Activated CD8-positive, alpha-beta memory T cell treated with anti-CD3 and anti-CD28 coated beads for 4 hours (primary cell): Measurements from ENCODE around the gene PSMD7.
"Not testable (repeated sequence)": the region's sequence is repeated elsewhere in the genome, so short reads cannot be mapped to it uniquely, and the experiment has no call there.

ENCODE experiments used
- DNase-seq, 2 donors: peaks; one replicate each; pipeline ENCODE4 v3.0.0-alpha.2; 2020; ENCODE audit warnings: low read depth in 2 of 2

The PSMD7 gene

DNA sequence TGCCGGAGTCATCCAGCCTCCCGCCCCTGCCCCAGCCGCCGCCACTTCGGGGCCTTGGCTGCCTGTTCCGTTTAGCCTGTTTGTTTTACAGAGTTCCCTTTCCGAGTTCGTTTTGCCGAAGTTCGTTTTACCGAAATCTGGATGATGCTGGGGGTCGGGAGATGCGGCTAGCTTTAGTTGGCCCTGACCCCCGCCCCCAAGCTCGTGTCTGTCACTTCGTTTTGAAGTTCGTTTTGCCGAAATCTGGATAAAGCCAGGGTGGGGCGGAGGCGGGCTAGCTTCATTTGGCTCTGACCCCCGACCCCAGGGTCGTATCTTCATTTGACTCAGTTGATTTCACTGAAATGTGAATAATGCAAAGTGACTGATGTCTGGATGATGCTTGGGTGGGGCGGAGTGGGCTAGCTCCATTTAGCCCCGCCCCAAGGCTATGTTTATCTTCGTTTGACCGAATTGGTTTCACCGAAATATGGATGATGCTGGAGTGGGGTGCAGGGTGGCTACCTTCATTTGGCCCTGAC is 591 bp downstream of the PSMD7 start:
- peak in 1 of 2 donors; percentile 1 for DNase-seq

DNA sequence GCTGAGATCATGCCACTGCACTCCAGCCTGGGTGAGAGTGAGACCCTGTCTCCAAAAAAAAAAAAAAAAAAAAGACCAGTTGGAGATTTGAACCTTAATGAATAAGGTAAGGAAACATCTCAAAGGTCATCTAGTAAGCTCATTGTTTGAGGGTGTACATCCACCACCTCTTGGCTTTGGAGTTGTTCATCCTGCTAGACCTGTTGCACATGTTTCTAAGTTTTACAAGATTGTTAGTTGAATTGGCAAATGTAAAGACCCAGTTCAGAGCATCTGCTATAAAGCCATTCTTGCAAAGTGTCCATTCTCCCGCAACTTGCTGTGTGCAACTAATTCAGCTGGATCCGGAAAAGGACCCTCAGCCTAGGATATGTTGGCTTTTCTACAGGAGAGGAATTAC is 1.5 kb downstream of the PSMD7 start:
- no peak for DNase-seq

DNA sequence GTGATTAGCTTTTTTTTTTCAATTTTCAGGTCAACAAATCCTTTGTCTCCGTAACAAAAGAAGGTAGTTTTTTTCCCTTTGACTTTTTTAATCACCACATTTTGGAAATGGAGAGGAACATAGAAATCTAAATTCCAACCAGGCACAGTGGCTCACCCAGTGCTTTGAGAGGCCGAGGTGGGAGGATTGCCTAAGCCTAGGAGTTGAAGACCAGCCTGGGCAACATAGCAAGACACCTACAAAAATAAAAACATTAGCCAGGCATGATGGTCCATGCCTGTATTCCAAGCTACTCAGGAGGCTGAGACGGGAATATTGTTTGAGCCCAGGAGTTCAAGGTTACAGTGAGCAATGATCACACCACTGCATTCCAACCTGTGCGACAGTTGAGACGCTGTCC is 5.7 kb downstream of the PSMD7 start:
- DNase-seq: no peak

DNA sequence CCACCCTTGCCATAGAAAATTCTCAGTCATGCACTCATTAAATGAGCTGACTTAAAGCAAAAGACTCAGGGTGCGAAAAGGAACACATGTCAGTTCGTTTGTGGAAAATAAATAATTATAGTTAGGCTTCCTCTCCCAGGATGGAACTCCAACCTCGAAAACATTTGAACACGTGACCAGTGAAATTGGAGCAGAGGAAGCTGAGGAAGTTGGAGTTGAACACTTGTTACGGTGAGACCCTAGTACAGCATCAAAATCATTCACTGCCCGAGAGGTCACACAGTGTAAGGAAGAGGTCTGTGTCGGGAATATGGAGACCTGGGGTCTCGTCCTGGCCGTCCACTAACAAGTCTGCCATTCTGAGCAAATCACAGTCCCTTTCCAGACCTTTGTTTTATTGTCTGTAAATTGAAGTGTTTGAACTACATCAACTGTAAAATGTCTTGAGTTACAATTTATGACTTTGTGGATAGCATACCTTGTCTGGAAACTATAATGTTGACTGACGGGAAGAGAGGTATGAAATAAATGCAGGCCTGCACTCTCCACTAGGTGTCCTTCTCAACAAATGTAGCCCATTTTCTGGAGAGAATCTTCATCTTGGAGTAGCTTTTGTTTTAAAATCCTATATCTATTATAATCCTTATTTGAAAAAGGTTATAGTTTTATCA is 7.7 kb downstream of the PSMD7 start:
- no peak for DNase-seq

DNA sequence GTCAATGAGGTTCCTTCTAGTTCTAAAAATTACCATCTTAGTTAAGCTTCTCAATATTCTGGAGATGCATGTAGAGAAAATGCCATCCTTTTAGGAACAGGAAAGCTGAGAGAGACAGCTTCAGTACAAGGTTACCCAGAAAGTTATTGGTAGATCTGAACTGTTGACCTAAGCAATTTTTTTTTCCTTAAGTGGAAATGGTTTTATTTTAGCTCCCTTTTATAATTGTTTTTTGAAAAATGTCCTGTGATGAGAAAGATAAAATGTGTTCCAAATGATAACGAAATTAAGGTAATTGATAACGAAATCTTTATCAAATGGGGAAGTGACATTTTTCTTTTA is 8.2 kb downstream of the PSMD7 start:
- no peak for DNase-seq

- DNase-seq: no peak
These were observed 8.7 kb downstream of the PSMD7 start for GRCh38 chr16:74305281-74305680.

DNA sequence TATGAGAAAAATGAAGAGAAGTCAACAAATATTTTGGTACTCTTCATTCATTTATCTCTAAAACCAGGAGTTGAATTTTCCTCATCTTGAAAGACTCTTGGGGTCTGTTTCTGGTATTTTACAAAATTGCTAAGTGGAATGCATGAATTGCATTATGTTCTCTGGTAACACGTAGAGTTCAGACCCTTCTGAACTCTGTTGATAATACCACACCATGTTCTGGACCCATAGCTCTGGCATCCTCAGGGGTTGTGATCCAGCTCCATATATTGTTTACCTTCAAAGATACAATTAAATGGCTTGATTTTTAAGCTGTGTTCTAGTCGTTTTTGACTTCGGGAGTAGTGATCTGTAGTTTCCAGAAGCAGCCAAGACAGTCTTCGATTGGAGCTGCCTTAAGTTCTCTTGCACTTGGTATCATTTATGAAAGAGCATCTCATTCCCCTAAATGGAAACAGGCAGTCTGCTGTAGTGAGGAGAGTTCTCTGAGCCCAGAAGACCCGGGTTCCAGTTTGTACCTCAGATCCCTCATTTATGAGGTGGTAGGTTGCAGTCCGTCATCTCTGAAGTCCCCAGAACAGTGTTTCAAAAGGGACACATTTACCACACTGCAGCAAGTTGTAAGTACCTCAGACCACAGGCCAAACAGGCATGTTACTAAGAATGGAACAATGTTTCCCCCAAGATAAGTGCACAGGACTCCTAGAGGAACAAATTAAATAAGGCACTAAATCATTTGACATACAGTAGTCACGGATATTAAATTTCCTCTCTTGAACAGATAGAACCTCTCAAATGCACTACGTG is 9.6 kb downstream of the PSMD7 start:
- DNase-seq: no peak

- no peak for DNase-seq
These were observed 10.8 kb downstream of the PSMD7 start for GRCh38 chr16:74307383-74307782.

GRCh38 chr16:74309789-74310781 is 13.5 kb downstream of the PSMD7 start:
- no peak for DNase-seq

- DNase-seq: no peak
These were observed 18.4 kb downstream of the PSMD7 start for GRCh38 chr16:74315059-74315458.

DNA sequence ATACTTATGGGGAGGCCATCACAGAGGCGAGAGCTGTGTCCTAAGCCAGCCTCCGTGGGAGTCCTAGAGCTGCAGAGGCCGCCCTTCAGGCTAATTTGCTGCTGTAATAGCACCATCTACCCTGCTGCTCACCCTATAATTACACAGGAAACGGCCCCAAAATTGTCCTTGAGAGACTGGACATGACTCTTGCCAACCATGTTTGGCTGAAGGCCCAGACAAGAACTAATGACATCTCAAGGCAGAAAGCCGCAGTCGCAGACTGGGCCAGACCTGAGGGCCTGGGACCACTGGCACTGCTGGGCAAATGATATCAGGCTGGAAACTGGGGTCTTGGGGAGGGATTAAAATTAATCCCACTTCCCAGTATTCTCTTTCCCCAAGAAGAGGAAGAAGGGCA is 24.1 kb downstream of the PSMD7 start:
- DNase-seq: no peak

- DNase-seq: no peak
These were observed 24.7 kb downstream of the PSMD7 start for GRCh38 chr16:74321356-74321755.

DNA sequence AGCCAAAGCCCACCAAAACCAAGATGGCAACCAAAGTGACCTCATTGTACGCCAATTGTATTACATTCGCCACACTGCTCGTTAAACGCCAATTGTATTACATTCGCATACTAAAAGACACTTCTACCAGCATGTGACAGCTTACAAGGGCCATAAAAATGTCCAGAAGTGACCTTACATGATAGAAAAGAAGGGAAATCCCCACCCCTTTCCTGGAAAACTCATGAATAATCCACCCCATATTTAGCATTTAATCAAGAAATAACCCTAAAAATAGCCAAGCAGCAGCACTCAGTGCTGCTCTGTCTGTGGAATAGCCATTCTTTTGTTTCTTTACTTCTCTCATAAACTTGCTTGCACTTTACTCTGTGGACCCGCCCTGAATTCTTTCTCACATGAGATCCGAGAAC is 25.7 kb downstream of the PSMD7 start:
- no peak for DNase-seq

DNA sequence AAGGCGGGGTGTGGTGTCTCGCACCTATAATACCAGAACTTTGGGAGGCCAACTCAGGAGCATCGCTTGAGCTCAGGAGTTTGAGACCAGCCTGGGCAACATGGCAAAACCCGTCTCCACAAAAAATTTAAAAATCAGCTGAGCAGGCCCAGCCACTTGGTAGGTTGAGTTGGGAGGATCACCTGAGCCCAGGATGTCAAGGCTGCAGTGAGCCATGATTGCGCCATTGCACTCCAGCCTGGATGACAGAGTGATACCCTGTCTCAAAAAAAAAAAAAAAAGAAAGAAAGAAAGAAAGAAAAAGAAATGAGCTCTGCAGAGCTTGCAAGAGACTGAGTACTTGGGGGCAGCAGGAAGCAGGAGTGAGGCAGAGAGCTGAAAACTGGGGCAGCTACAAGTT is 28.2 kb downstream of the PSMD7 start:
- DNase-seq: not testable (repeated sequence)

DNA sequence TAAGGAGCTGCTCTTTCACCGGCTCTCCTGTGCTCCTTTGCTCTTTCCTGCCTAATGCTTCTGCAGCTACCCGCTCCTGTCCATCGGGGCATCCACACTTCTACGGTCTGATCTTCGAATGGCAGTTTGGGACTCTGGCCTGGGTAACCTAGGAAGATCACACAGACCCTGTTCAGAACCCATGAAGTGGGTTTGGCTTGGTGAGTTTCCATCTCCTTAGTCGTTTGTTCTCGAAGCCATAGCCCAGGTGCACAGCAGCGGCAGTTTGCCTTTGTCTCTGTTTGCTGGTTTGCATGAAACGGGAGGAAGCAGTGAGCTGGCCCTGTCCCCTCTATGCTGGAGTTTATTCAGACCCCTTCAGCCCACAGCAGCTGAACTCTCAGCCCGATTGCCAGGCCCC is 29.0 kb downstream of the PSMD7 start:
- no peak for DNase-seq

- DNase-seq: not testable (repeated sequence)
These were observed 31.7 kb downstream of the PSMD7 start for GRCh38 chr16:74328346-74328745.

DNA sequence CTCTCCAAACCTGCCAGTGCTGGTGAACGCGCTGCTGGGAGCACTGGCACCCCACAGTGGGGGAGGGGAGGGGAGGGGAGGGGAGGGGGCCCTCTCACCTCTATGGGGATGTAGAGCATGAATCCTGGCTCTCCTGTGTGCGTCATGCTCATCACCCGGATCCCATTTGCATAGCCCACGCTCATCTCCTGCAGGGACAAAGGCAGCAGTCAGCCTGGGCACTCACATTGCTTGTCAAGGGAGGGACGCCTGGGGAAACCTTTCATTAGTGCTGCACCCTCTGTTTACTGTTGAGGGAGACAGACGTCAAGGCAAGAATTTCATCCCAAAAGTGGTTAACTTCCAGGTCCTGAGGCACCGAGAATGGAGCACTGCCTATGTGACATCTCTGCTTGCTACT is 35.9 kb downstream of the PSMD7 start:
- DNase-seq: not testable (repeated sequence)

- not testable (repeated sequence) for DNase-seq
These were observed 40.9 kb downstream of the PSMD7 start for GRCh38 chr16:74337506-74337905.

DNA sequence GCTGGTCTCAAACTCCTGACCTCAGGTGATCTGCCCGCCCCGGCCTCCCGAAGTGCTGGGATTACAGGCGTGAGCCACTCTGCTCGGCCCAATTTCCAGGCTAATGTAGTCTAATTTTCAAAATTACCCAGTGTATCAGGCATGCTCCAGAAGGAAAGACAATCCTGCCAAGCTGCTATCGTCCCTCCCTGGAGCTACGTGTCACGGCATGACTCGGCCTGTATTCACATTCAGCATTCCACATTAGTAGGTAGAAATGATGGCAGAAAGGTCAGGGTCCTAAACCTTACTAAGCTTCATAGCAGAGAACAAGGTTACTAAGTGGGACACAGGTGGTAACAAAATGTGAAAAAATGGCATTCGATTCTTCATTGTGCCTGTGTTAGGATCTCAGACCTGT is 42.6 kb downstream of the PSMD7 start:
- not testable (repeated sequence) for DNase-seq

GRCh38 chr16:74353038-74353437 is 56.4 kb downstream of the PSMD7 start:
- DNase-seq: not testable (repeated sequence)
